Psoas muscle (tissue), 8 donors: Measurements from ENCODE around the gene PRR15. TPM values are rescaled to one million over a fixed set of nuclear protein-coding genes. Genes with fewer than 3 reads are reported as not detected.

Source experiments
- ATAC-seq, 4 donors: fragments of 200-7000 bp; cut with Tn5 transposase; one replicate each; pipeline ENCODE4 v1.9.1; 2020; ENCODE audit warnings: moderate library complexity in 3 of 4, mild to moderate bottlenecking in 2 of 4
- DNase-seq, 2 donors: peaks; one replicate each; pipeline ENCODE4 v3.0.0-alpha.2; 2020
- H3K27ac ChIP-seq: fragments of 200-600 bp; one replicate; pipeline ENCODE4 v1.8.0; 2022
- H3K27me3 ChIP-seq, 3 donors: fragments of 200-600 bp in 1 of 3; one replicate each; pipeline versions ENCODE4 v1.6.1 to v1.8.0; 2013 to 2022; ENCODE audit warnings: low read length in 2 of 3, mild to moderate bottlenecking in 2 of 3, moderate library complexity in 1 of 3; ENCODE audit not compliant: insufficient read depth in 3 of 3
- H3K36me3 ChIP-seq, 2 donors: fragments of 200-600 bp in 1 of 2; one replicate each; pipeline versions ENCODE4 v1.6.1 to v1.8.0; 2013 to 2022; ENCODE audit warnings: low read depth in 1 of 2, mild to moderate bottlenecking in 1 of 2, moderate library complexity in 1 of 2; ENCODE audit not compliant: insufficient read depth in 1 of 2
- H3K4me1 ChIP-seq: fragments of 200-600 bp; one replicate; pipeline ENCODE4 v1.8.0; 2022
- H3K4me3 ChIP-seq: fragments of 200-600 bp; one replicate; pipeline ENCODE4 v1.8.0; 2022; ENCODE audit warnings: mild to moderate bottlenecking
- H3K9me3 ChIP-seq: fragments of 200-600 bp; one replicate; pipeline ENCODE4 v1.8.0; 2022
- CTCF ChIP-seq: fragments of 200-600 bp; IDR thresholded peaks from one replicate; pipeline ENCODE4 v1.8.0; 2022; ENCODE audit warnings: antibody characterized with exemption
- WGBS, 3 donors: extraction: QIAGEN DNeasy Blood & Tissue Kit; methylation state at CpG; one replicate each; pipeline versions ENCODE4 v1.1.6 to v1.1.7; 2013; 5-methylcytosine and 5-hydroxymethylcytosine counted together
- intact Hi-C, 2 donors: fragments of 100-400 bp; cut with DNase I; formaldehyde crosslinking; loops; one replicate each; pipeline versions ENCODE4 v1.11.0 to v1.14.2; 2022
- polyA plus RNA-seq, 3 donors: library from polyadenylated mRNA; stranded (reverse); fragments of 200-250 nt; gene quantifications; one replicate each; pipeline ENCODE4 v1.2.3, GENCODE V29; 2013
- total RNA-seq, 4 donors: library from RNA; stranded (reverse); fragmentation: NEBNext Ultra II Directional in 2 of 4; extraction: Animal tissue kit (Norgen Biotek cat#: 25700) in 2 of 4; gene quantifications; one replicate each; pipeline versions ENCODE4 v1.2.1 to v1.2.4, GENCODE V29; 2021 to 2023
- donor health status: healthy with polysubstance abuse.
- donor health status: DM: no; HTN: no; CAD: no; lungs with moderate emphysema.
- donor health status: Bipolar disorder and iron deficiency.
- donor health status: healthy.
- donor health status: DM: yes; HTN: yes; CAD: no.
- donor health status: DM: no; HTN: no; CAD: no.
- donor health status: DM: no; HTN: no; CAD: no.
- donor health status: DM: yes; HTN: yes; CAD: no.

PRR15 gene
- total and polyA plus RNA-seq, 7 donors, result 0.05 to 0.32 (median 0.10) TPM; not detected in 3

GRCh38 chr7:29569648-29570047 is 6.0 kb downstream of the PRR15 start:
- WGBS, 3 donors, result 36 to 42% (median 40%) methylated on average over 6 of the region's 6 CpGs
- ATAC-seq, result no peak

GRCh38 chr7:29572558-29572957 is 8.9 kb downstream of the PRR15 start:
- no peak for TF ChIP-seq CTCF
- Histone ChIP-seq H3K4me1 (no peaks in the 10 kb centered on the region), H3K27me3 (peaks cover 0 to 8% (median 6%) of the 10 kb centered on the region in 3 donors), H3K4me3 (no peak overlapping the region), H3K27ac (no peak overlapping the region), H3K9me3 (no peaks in the 10 kb centered on the region), H3K36me3 (no peaks in the 10 kb centered on the region)
- intact Hi-C loops, result no loop called here
- WGBS, 3 donors, result 74 to 88% (median 86%) methylated on average over 2 of the region's 2 CpGs
- no peak for DNase-seq
- ATAC-seq, result no peak

More at GRCh38 chr7:29569648-29570047, 6.0 kb downstream of the PRR15 start:
- no peak overlapping the region for H3K4me3 ChIP-seq
- no peaks in the 10 kb centered on the region for H3K36me3 ChIP-seq
- peaks cover 3 to 37% (median 6%) of the 10 kb centered on the region in 3 donors for H3K27me3 ChIP-seq
- intact Hi-C loops, result no loop called here
- no peak for DNase-seq
- H3K27ac ChIP-seq, result no peak overlapping the region
- TF ChIP-seq CTCF, result no peak
- no peaks in the 10 kb centered on the region for H3K9me3 ChIP-seq
- peaks cover 10% of the 10 kb centered on the region for H3K4me1 ChIP-seq

DNA sequence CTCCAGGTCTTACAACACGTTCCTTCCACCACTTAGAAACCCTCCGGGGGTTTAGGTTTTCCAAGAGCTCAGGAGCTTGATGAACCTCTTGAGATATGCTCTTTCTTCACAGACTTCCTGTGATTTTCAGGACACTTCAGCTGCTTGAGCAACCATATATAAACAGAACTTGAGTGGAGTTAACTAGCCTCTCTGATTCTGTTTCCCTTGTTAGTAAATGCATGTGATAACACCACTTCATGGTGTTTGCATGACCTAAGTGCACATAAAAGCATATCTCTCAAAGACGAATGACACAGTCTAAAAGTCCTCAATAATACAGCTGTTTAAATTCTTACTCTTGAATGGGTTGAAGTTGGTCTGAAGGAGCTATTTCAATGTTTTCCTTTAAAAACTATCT is 9.9 kb downstream of the PRR15 start:
- Histone ChIP-seq H3K4me3 (no peak overlapping the region), H3K36me3 (no peaks in the 10 kb centered on the region), H3K27me3 (peaks cover 0 to 4% (median 3%) of the 10 kb centered on the region in 3 donors), H3K9me3 (no peaks in the 10 kb centered on the region), H3K4me1 (no peaks in the 10 kb centered on the region), H3K27ac (no peak overlapping the region)
- intact Hi-C loops, result no loop called here
- 70 to 80% (median 76%) methylated on average over 3 of the region's 3 CpGs for WGBS, 3 donors
- no peak for TF ChIP-seq CTCF
- DNase-seq (no peak), ATAC-seq (no peak)

GRCh38 chr7:29574659-29575058 is 11.0 kb downstream of the PRR15 start:
- ATAC-seq (no peak), DNase-seq (no peak)
- no peaks in the 10 kb centered on the region for H3K36me3 ChIP-seq
- H3K9me3 ChIP-seq, result no peaks in the 10 kb centered on the region
- H3K27me3 ChIP-seq, result peaks cover 0 to 3% (median 0%) of the 10 kb centered on the region in 3 donors
- no peak overlapping the region for H3K4me3 ChIP-seq
- intact Hi-C loops, result no loop called here
- 72 to 84% (median 78%) methylated on average over 3 of the region's 3 CpGs for WGBS, 3 donors
- TF ChIP-seq CTCF, result no peak
- H3K27ac ChIP-seq, result no peak overlapping the region
- H3K4me1 ChIP-seq, result no peaks in the 10 kb centered on the region

- intact Hi-C loops, result no loop called here
- ATAC-seq (no peak), DNase-seq (no peak)
- H3K36me3 ChIP-seq, result no peaks in the 10 kb centered on the region
- no peak overlapping the region for H3K4me3 ChIP-seq
- no peaks in the 10 kb centered on the region for H3K9me3 ChIP-seq
- no peaks in the 10 kb centered on the region for H3K4me1 ChIP-seq
- 67 to 91% (median 84%) methylated on average over 3 of the region's 3 CpGs for WGBS, 3 donors
- TF ChIP-seq CTCF, result no peak
- H3K27ac ChIP-seq, result no peak overlapping the region
- no peaks in the 10 kb centered on the region for H3K27me3 ChIP-seq
Observed at GRCh38 chr7:29587195-29587808, 23.7 kb downstream of the PRR15 start.
